ENCODE measurements around the gene JPT1. TPM values are rescaled to one million over a fixed set of nuclear protein-coding genes. Genes with fewer than 3 reads are reported as not detected.
"Not testable (repeated sequence)": the region's sequence is repeated elsewhere in the genome, so short reads cannot be mapped to it uniquely, and the experiment has no call there.

JPT1 gene
- total RNA-seq, 1 donor from 2014 or later = 61.1 TPM

- DNase-seq (no peak), ATAC-seq (no peak)
- H3K27me3 ChIP-seq (ENCODE audit: low read depth) = no peaks in the 10 kb centered on the region
- TF ChIP-seq CTCF (IDR thresholded peaks at IDR 0.05) = no peak
- no peak overlapping the region for H3K4me3 ChIP-seq
- peaks cover 28% of the 10 kb centered on the region for H3K36me3 ChIP-seq
- H3K4me1 ChIP-seq = peaks cover 19% of the 10 kb centered on the region
- no peaks in the 10 kb centered on the region for H3K9me3 ChIP-seq
- intact Hi-C loops (cut with DNase I) = no loop called here
- no peak overlapping the region for H3K27ac ChIP-seq
Observed at GRCh38 chr17:75133001-75133400, 21.3 kb downstream of the JPT1 start.

- ATAC-seq; intact Hi-C loops (cut with DNase I); H3K9me3 ChIP-seq; DNase-seq; H3K27me3 ChIP-seq (ENCODE audit: low read depth): not testable (repeated sequence)
- peaks cover 19% of the 10 kb centered on the region for H3K4me1 ChIP-seq
- H3K36me3 ChIP-seq = peaks cover 28% of the 10 kb centered on the region
- H3K4me3 ChIP-seq = peak overlapping the region; percentile 95
- H3K27ac ChIP-seq = peak overlapping the region; percentile 92
Observed at GRCh38 chr17:75132018-75133000, 22.0 kb downstream of the JPT1 start.

GRCh38 chr17:75131278-75132017, 22.9 kb downstream of the JPT1 start, which contains the start of gene NT5C:
TSS of gene NT5C (minus strand) at chr17:75131742. CDS start at chr17:75131707, 35 bp downstream.
- DNase-seq (peak; percentile 91), ATAC-seq (peak; percentile 95)
- H3K36me3 ChIP-seq = peaks cover 28% of the 10 kb centered on the region
- peaks cover 19% of the 10 kb centered on the region for H3K4me1 ChIP-seq
- peak within 1 kb of the TSS; percentile 95 for H3K4me3 ChIP-seq
- no peaks in the 10 kb centered on the region for H3K9me3 ChIP-seq
- TF ChIP-seq CTCF (IDR thresholded peaks at IDR 0.05) = peak; percentile 71
- H3K27ac ChIP-seq = peak within 1 kb of the TSS; percentile 92
- intact Hi-C loops (cut with DNase I) = no loop called here
- H3K27me3 ChIP-seq (ENCODE audit: low read depth) = no peaks in the 10 kb centered on the region

GRCh38 chr17:75130632-75131277, 23.6 kb downstream of the JPT1 start:
- DNase-seq = peak; percentile 66
- intact Hi-C loops (cut with DNase I) = no loop called here
- peak; percentile 68 to 71 for ATAC-seq

GRCh38 chr17:75130059-75130631, 24.2 kb downstream of the JPT1 start:
- no peak for TF ChIP-seq CTCF (IDR thresholded peaks at IDR 0.05)
- peak overlapping the region; percentile 92 for H3K27ac ChIP-seq
- no peaks in the 10 kb centered on the region for H3K9me3 ChIP-seq
- H3K27me3 ChIP-seq (ENCODE audit: low read depth) = no peaks in the 10 kb centered on the region
- no peak for DNase-seq
- ATAC-seq = no peak
- H3K4me3 ChIP-seq = peak overlapping the region; percentile 95
- H3K36me3 ChIP-seq = peaks cover 19% of the 10 kb centered on the region
- H3K4me1 ChIP-seq = peaks cover 30% of the 10 kb centered on the region
- intact Hi-C loops (cut with DNase I) = no loop called here

More at GRCh38 chr17:75130632-75131277, 23.6 kb downstream of the JPT1 start:
- Histone ChIP-seq H3K4me3 (peak overlapping the region; percentile 95), H3K27me3 (ENCODE audit: low read depth) (no peaks in the 10 kb centered on the region), H3K27ac (peak overlapping the region; percentile 92), H3K9me3 (no peaks in the 10 kb centered on the region), H3K4me1 (peaks cover 24% of the 10 kb centered on the region), H3K36me3 (peaks cover 25% of the 10 kb centered on the region)
- peak; percentile 48 for TF ChIP-seq CTCF (IDR thresholded peaks at IDR 0.05)
